ENCODE data around the gene ANAPC4.

DNA sequence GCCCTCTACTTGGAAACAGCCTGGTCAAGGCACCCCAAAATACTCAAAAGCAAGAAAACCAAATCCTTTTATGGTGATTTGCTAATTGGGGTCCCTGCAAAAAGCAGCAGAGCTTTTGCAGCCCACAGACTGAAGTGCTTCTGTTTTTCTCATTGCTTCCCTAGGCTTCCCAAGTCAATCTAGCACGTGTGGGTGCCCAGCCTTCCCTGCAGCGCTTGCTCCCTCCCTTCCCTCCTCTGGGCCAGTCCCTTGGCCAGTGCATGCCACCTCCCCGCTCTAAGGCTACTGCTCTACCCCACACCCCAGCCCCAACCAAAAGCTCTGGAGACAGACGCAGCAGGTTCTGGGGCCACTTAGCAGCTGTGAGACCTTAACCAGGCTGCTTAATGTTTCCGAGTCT is 53.6 kb downstream of the ANAPC4 start:
- TF ChIP-seq, protein P1, sequence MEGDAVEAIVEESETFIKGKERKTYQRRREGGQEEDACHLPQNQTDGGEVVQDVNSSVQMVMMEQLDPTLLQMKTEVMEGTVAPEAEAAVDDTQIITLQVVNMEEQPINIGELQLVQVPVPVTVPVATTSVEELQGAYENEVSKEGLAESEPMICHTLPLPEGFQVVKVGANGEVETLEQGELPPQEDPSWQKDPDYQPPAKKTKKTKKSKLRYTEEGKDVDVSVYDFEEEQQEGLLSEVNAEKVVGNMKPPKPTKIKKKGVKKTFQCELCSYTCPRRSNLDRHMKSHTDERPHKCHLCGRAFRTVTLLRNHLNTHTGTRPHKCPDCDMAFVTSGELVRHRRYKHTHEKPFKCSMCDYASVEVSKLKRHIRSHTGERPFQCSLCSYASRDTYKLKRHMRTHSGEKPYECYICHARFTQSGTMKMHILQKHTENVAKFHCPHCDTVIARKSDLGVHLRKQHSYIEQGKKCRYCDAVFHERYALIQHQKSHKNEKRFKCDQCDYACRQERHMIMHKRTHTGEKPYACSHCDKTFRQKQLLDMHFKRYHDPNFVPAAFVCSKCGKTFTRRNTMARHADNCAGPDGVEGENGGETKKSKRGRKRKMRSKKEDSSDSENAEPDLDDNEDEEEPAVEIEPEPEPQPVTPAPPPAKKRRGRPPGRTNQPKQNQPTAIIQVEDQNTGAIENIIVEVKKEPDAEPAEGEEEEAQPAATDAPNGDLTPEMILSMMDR (CRISPR knock-in tag; IDR thresholded peaks at IDR 0.05): no peak
- TF ChIP-seq, protein P2, sequence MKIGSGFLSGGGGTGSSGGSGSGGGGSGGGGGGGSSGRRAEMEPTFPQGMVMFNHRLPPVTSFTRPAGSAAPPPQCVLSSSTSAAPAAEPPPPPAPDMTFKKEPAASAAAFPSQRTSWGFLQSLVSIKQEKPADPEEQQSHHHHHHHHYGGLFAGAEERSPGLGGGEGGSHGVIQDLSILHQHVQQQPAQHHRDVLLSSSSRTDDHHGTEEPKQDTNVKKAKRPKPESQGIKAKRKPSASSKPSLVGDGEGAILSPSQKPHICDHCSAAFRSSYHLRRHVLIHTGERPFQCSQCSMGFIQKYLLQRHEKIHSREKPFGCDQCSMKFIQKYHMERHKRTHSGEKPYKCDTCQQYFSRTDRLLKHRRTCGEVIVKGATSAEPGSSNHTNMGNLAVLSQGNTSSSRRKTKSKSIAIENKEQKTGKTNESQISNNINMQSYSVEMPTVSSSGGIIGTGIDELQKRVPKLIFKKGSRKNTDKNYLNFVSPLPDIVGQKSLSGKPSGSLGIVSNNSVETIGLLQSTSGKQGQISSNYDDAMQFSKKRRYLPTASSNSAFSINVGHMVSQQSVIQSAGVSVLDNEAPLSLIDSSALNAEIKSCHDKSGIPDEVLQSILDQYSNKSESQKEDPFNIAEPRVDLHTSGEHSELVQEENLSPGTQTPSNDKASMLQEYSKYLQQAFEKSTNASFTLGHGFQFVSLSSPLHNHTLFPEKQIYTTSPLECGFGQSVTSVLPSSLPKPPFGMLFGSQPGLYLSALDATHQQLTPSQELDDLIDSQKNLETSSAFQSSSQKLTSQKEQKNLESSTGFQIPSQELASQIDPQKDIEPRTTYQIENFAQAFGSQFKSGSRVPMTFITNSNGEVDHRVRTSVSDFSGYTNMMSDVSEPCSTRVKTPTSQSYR (CRISPR knock-in tag; IDR thresholded peaks at IDR 0.05; ENCODE audit: borderline replicate concordance): no peak
- TF ChIP-seq POLR2AphosphoS5 (IDR thresholded peaks at IDR 0.05; ENCODE audit: low read depth, low read length): no peak
- no peak for TF ChIP-seq ZNF660 (CRISPR knock-in tag; IDR thresholded peaks at IDR 0.05; ENCODE audit: borderline replicate concordance, low read depth)
